ENCODE measurements around the gene S100A5.

DNA sequence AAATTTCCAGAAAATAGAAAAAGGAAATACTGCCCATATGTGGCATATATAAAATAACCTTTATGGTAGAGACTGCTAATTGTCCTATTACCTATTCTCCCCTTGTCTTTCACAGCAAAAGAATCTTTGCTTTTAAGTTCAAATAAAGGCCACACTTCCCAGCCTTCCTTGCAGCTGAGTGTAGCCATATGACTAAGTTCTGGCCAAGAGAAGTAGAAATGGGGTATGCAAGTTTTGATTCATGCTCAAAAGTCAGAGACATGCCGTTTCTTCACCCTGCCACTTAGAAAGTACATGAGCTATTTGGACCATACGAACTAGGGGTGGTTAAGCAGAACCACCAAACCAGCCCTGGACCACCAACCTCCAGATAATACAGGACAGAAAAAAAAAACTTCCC, 43.2 kb upstream of the S100A5 start:
- TF ChIP-seq CTCF (IDR thresholded peaks at IDR 0.05) (no peak), POLR2A (IDR thresholded peaks at IDR 0.05) (no peak)

Data from body of pancreas (tissue), 4 donors.